ENCODE data around the gene PHOSPHO1.

- TF ChIP-seq ZBTB1 (tag by site-specific recombination; IDR thresholded peaks at IDR 0.05) = no peak
- no peak for TF ChIP-seq ZNF274 (IDR thresholded peaks at IDR 0.05; ENCODE audit: low read length)
- no peak for TF ChIP-seq ZNF274 (tag by site-specific recombination; IDR thresholded peaks at IDR 0.05; ENCODE audit: borderline replicate concordance)
- no peak for TF ChIP-seq CTCF (tag by site-specific recombination; IDR thresholded peaks at IDR 0.05)
- no peak for TF ChIP-seq ZNF423 (tag by site-specific recombination; IDR thresholded peaks at IDR 0.05)
- TF ChIP-seq ZBTB26 (tag by site-specific recombination; optimal IDR thresholded peaks at IDR 0.05) = no peak
- no peak for TF ChIP-seq ZBTB17 (tag by site-specific recombination; IDR thresholded peaks at IDR 0.05)
- TF ChIP-seq ZFP37 (tag by site-specific recombination; IDR thresholded peaks at IDR 0.05) = no peak
- TF ChIP-seq, protein P1, sequence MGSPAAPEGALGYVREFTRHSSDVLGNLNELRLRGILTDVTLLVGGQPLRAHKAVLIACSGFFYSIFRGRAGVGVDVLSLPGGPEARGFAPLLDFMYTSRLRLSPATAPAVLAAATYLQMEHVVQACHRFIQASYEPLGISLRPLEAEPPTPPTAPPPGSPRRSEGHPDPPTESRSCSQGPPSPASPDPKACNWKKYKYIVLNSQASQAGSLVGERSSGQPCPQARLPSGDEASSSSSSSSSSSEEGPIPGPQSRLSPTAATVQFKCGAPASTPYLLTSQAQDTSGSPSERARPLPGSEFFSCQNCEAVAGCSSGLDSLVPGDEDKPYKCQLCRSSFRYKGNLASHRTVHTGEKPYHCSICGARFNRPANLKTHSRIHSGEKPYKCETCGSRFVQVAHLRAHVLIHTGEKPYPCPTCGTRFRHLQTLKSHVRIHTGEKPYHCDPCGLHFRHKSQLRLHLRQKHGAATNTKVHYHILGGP (tag by site-specific recombination; IDR thresholded peaks at IDR 0.05) = no peak
- TF ChIP-seq YY1 (tag by site-specific recombination; IDR thresholded peaks at IDR 0.05) = no peak
- no peak for TF ChIP-seq ZBTB8A (tag by site-specific recombination; IDR thresholded peaks at IDR 0.05)
- TF ChIP-seq ZEB2 (tag by site-specific recombination; IDR thresholded peaks at IDR 0.05) = no peak
These were observed 38.8 kb upstream of the PHOSPHO1 start for GRCh38 chr17:49269356-49269755.

All from HEK293 (cell line).